Mucosa of descending colon (tissue), 3 donors: ENCODE measurements around the gene TFCP2. TPM values are rescaled to one million over a fixed set of nuclear protein-coding genes. Genes with fewer than 3 reads are reported as not detected.

Experiments used
- ATAC-seq: fragments of 200-7000 bp; cut with Tn5 transposase; one replicate; pipeline ENCODE4 v1.9.1; 2020; ENCODE audit warnings: mild to moderate bottlenecking, moderate library complexity
- DNase-seq, 3 donors: peaks; one replicate each; pipeline ENCODE4 v3.0.0-alpha.2; 2020
- H3K36me3 ChIP-seq: fragments of 200-600 bp; one replicate; pipeline ENCODE4 v1.8.0; 2021; ENCODE audit warnings: low read depth, mild to moderate bottlenecking
- H3K4me1 ChIP-seq: fragments of 200-600 bp; one replicate; pipeline ENCODE4 v1.8.0; 2021; ENCODE audit warnings: low read depth, mild to moderate bottlenecking
- H3K4me3 ChIP-seq: fragments of 200-600 bp; one replicate; pipeline ENCODE4 v1.8.0; 2021; ENCODE audit warnings: mild to moderate bottlenecking
- H3K9me3 ChIP-seq: fragments of 200-600 bp; one replicate; pipeline ENCODE4 v1.8.0; 2021; ENCODE audit warnings: mild to moderate bottlenecking
- CTCF ChIP-seq: fragments of 200-600 bp; IDR thresholded peaks from one replicate; pipeline ENCODE4 v1.8.0; 2022; ENCODE audit warnings: antibody characterized with exemption, mild to moderate bottlenecking
- intact Hi-C, 2 donors: fragments of 100-400 bp; cut with DNase I in 1 of 2; cut with micrococcal nuclease in 1 of 2; formaldehyde crosslinking; loops; one replicate each; pipeline versions ENCODE4 v1.11.0 to v1.11.1; 2022; cut with DNase I, micrococcal nuclease
- total RNA-seq, 3 donors: library from RNA; stranded (reverse); fragmentation: NEBNext Ultra II Directional in 2 of 3; extraction: Animal tissue kit (Norgen Biotek cat#: 25700) in 2 of 3; gene quantifications; one replicate each; pipeline versions ENCODE4 v1.2.1 to v1.2.4, GENCODE V29; 2021 to 2023
- donor health status: DM: no; HTN: no; CAD: no; lungs with moderate emphysema.
- donor health status: DM: no; HTN: no; CAD: no.
- donor health status: DM: no; HTN: yes; CAD: no.

TFCP2 gene
- total RNA-seq, 3 donors from 2014 or later, result 28.3 to 31.4 (median 28.4) TPM

- Histone ChIP-seq H3K4me3 (no peak overlapping the region), H3K4me1 (no peaks in the 10 kb centered on the region), H3K36me3 (peaks cover 10% of the 10 kb centered on the region), H3K9me3 (no peaks in the 10 kb centered on the region)
- intact Hi-C loops, result no loop called here
- ATAC-seq (no peak), DNase-seq (no peak)
- TF ChIP-seq CTCF, result no peak
Measured at GRCh38 chr12:51067229-51067628, 105.7 kb downstream of the TFCP2 start.

GRCh38 chr12:51065530-51065929, 107.4 kb downstream of the TFCP2 start:
- Histone ChIP-seq H3K4me3 (no peak overlapping the region), H3K36me3 (peaks cover 10% of the 10 kb centered on the region), H3K9me3 (no peaks in the 10 kb centered on the region), H3K4me1 (no peaks in the 10 kb centered on the region)
- peak; percentile 53 for ATAC-seq
- intact Hi-C loops, result no loop called here
- DNase-seq, result no peak
- no peak for TF ChIP-seq CTCF

- ATAC-seq (no peak), DNase-seq (no peak)
- Histone ChIP-seq H3K4me1 (no peaks in the 10 kb centered on the region), H3K36me3 (peaks cover 10% of the 10 kb centered on the region), H3K4me3 (no peak overlapping the region), H3K9me3 (no peaks in the 10 kb centered on the region)
- intact Hi-C loops, result no loop called here
- TF ChIP-seq CTCF, result no peak
Measured at GRCh38 chr12:51062631-51063397, 110.1 kb downstream of the TFCP2 start.

- Histone ChIP-seq H3K36me3 (no peaks in the 10 kb centered on the region), H3K9me3 (no peaks in the 10 kb centered on the region), H3K4me3 (no peak overlapping the region), H3K4me1 (no peaks in the 10 kb centered on the region)
- no peak for TF ChIP-seq CTCF
- intact Hi-C loops, result no loop called here
- DNase-seq (no peak), ATAC-seq (no peak)
Measured at GRCh38 chr12:51059086-51059485, 113.8 kb downstream of the TFCP2 start.

- DNase-seq (no peak), ATAC-seq (no peak)
- intact Hi-C loops, result no loop called here
- Histone ChIP-seq H3K9me3 (no peaks in the 10 kb centered on the region), H3K4me1 (no peaks in the 10 kb centered on the region), H3K36me3 (no peaks in the 10 kb centered on the region), H3K4me3 (no peak overlapping the region)
- TF ChIP-seq CTCF, result no peak
Measured at GRCh38 chr12:51056242-51056641, 116.7 kb downstream of the TFCP2 start.

- Histone ChIP-seq H3K4me3 (no peak overlapping the region), H3K4me1 (peaks cover 2% of the 10 kb centered on the region), H3K36me3 (no peaks in the 10 kb centered on the region), H3K9me3 (no peaks in the 10 kb centered on the region)
- ATAC-seq, result no peak
- DNase-seq, result no peak
- no peak for TF ChIP-seq CTCF
- intact Hi-C loops, result no loop called here
Measured at GRCh38 chr12:51055060-51055459, 117.9 kb downstream of the TFCP2 start.
